Natural killer cell (primary cell): ENCODE measurements around the gene GFI1. TPM values are rescaled to one million over a fixed set of nuclear protein-coding genes. Genes with fewer than 3 reads are reported as not detected.
"Not testable (repeated sequence)": the region's sequence is repeated elsewhere in the genome, so short reads cannot be mapped to it uniquely, and the experiment has no call there.

Source experiments
- ATAC-seq, 3 donors: fragments of 150-1000 bp in 2 of 3; fragments of 200-7000 bp in 1 of 3; cut with Tn5 transposase; 1 replicate in 1 of 3; 2 replicates in 2 of 3; pipeline ENCODE4 v1.10.0; 2021; ENCODE audit warnings: mild to moderate bottlenecking in 2 of 3, moderate library complexity in 2 of 3
- DNase-seq, 2 donors: peaks; one replicate each; pipeline versions ENCODE4 v3.0.0 to v3.0.0-alpha.2; 2013 to 2021; ENCODE audit warnings: mixed read lengths in 1 of 2
- H3K27ac ChIP-seq: one replicate; pipeline ENCODE4 v1.5.1; 2013; ENCODE audit warnings: mild to moderate bottlenecking, low read length
- H3K27me3 ChIP-seq: one replicate; pipeline ENCODE4 v1.6.1; 2013; ENCODE audit warnings: low read length; ENCODE audit not compliant: control insufficient read depth, insufficient read depth
- H3K36me3 ChIP-seq: one replicate; pipeline ENCODE4 v1.6.1; 2013; ENCODE audit warnings: low read length; ENCODE audit not compliant: control insufficient read depth, insufficient read depth
- H3K4me1 ChIP-seq: one replicate; pipeline ENCODE4 v1.6.1; 2013; ENCODE audit warnings: low read length; ENCODE audit not compliant: control insufficient read depth, insufficient read depth
- H3K4me3 ChIP-seq: one replicate; pipeline ENCODE4 v1.5.1; 2013; ENCODE audit warnings: low read length
- H3K9me3 ChIP-seq: one replicate; pipeline ENCODE4 v1.6.1; 2013; ENCODE audit warnings: low read length; ENCODE audit not compliant: control insufficient read depth, insufficient read depth
- H3K27ac Mint-ChIP-seq, 2 donors: one replicate each; pipeline ENCODE4 v1.8.0; 2022; ENCODE audit warnings: mild to moderate bottlenecking in 2 of 2, mixed read lengths in 2 of 2, moderate library complexity in 1 of 2
- H3K27me3 Mint-ChIP-seq, 2 donors: one replicate each; pipeline ENCODE4 v1.8.0; 2022; ENCODE audit warnings: low read depth in 2 of 2, mixed read lengths in 2 of 2
- H3K36me3 Mint-ChIP-seq: one replicate; pipeline ENCODE4 v1.8.0; 2022; ENCODE audit warnings: mixed read lengths
- H3K4me1 Mint-ChIP-seq, 2 donors: one replicate each; pipeline ENCODE4 v1.8.0; 2022; ENCODE audit warnings: mixed read lengths in 2 of 2
- H3K4me3 Mint-ChIP-seq: one replicate; pipeline ENCODE4 v1.8.0; 2022; ENCODE audit warnings: mild to moderate bottlenecking, moderate library complexity, mixed read lengths
- H3K9me3 Mint-ChIP-seq, 2 donors: one replicate each; pipeline ENCODE4 v1.8.0; 2022; ENCODE audit warnings: mixed read lengths in 2 of 2
- WGBS: methylation state at CpG from one replicate; pipeline ENCODE4 v1.1.7; 2013; ENCODE audit warnings: missing lambda C conversion rate; ENCODE audit not compliant: insufficient coverage; 5-methylcytosine and 5-hydroxymethylcytosine counted together
- intact Hi-C: fragments of 100-400 bp; cut with micrococcal nuclease; formaldehyde crosslinking; loops from one replicate; pipeline ENCODE4 v1.14.2; 2022
- total RNA-seq, 4 donors: library from RNA; stranded (reverse); fragments of 120-200 nt in 1 of 4; gene quantifications; one replicate each; pipeline versions ENCODE4 v1.2.3 to v1.2.4, GENCODE V29; 2013 to 2022
- TF ChIP-seq, protein P1 (sequence below): fragments of 200-600 bp; IDR thresholded peaks from one replicate; pipeline ENCODE4 v1.8.0; 2022; ENCODE audit warnings: antibody characterized with exemption

GFI1 gene
- 10 to 100 TPM; 42.7 to 50.3 (median 46.0) TPM for total RNA-seq
- 26.2 TPM for total RNA-seq (2013)

- Mint-ChIP-seq H3K27me3 (no peaks in the 10 kb centered on the region), H3K4me1 (peaks cover 20 to 40% of the 10 kb centered on the region in 2 donors), H3K36me3 (no peaks in the 10 kb centered on the region), H3K9me3 (no peaks in the 10 kb centered on the region), H3K27ac (peak within 1 kb of the TSS; percentile 88 to 94), H3K4me3 (peak within 1 kb of the TSS; percentile 98)
- DNase-seq (peak; percentile 63 to 79), ATAC-seq (peak; percentile 41 to 61 (median 52))
- H3K4me1 ChIP-seq: peaks cover 36% of the 10 kb centered on the region
- H3K4me3 ChIP-seq: peak within 1 kb of the TSS; percentile 65
- no peaks in the 10 kb centered on the region for H3K36me3 ChIP-seq
- H3K9me3 ChIP-seq: no peaks in the 10 kb centered on the region
- under 1% methylated on average over 69 of the region's 77 CpGs for WGBS
- no peaks in the 10 kb centered on the region for H3K27me3 ChIP-seq
- TF ChIP-seq, protein P1, sequence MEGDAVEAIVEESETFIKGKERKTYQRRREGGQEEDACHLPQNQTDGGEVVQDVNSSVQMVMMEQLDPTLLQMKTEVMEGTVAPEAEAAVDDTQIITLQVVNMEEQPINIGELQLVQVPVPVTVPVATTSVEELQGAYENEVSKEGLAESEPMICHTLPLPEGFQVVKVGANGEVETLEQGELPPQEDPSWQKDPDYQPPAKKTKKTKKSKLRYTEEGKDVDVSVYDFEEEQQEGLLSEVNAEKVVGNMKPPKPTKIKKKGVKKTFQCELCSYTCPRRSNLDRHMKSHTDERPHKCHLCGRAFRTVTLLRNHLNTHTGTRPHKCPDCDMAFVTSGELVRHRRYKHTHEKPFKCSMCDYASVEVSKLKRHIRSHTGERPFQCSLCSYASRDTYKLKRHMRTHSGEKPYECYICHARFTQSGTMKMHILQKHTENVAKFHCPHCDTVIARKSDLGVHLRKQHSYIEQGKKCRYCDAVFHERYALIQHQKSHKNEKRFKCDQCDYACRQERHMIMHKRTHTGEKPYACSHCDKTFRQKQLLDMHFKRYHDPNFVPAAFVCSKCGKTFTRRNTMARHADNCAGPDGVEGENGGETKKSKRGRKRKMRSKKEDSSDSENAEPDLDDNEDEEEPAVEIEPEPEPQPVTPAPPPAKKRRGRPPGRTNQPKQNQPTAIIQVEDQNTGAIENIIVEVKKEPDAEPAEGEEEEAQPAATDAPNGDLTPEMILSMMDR: no peak
- intact Hi-C loops: loop anchor here (5.0 kb wide), 3 partner anchors 111 to 189 kb away; partner anchors contain the start of genes GLMN and RPAP2
- peak within 1 kb of the TSS; percentile 71 for H3K27ac ChIP-seq
Measured at GRCh38 chr1:92486251-92487077, at the start of gene GFI1. GFI1 (minus strand) TSS chr1:92486925; CDS start chr1:92483487, 3,438 bp downstream.

GRCh38 chr1:92532371-92532770 is 45.6 kb upstream of the GFI1 start:
- H3K27ac ChIP-seq, H3K27me3 ChIP-seq, ATAC-seq, H3K9me3 Mint-ChIP-seq, intact Hi-C loops, DNase-seq, H3K4me3 ChIP-seq, H3K4me3 Mint-ChIP-seq, H3K4me1 ChIP-seq, H3K9me3 ChIP-seq, H3K36me3 ChIP-seq, H3K36me3 Mint-ChIP-seq, H3K27me3 Mint-ChIP-seq: not testable (repeated sequence)
- 78% methylated on average over 3 of the region's 4 CpGs for WGBS
- H3K4me1 Mint-ChIP-seq: peaks cover 7 to 13% of the 10 kb centered on the region in 2 donors
- H3K27ac Mint-ChIP-seq: peak overlapping the region in 1 of 2 donors; percentile 2

DNA sequence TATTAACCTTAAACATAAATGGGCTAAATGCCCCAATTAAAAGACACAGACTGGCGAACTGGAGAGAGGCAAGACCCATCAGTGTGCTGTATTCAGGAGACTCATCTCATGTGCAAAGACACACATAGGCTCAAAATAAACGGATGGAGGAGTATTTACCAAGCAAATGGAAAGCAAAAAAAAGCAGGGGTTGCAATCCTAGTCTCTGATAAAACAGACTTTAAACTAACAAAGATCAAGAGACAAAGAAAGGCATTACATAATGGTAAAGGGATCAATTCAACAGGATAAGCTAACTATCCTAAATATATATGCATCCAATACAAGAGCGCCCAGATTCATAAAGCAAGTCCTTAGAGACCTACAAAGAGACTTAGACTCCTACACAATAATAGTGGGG is 45.2 kb upstream of the GFI1 start:
- H3K27me3 Mint-ChIP-seq, ATAC-seq, H3K36me3 Mint-ChIP-seq, H3K4me3 ChIP-seq, intact Hi-C loops, H3K9me3 ChIP-seq, H3K9me3 Mint-ChIP-seq, H3K36me3 ChIP-seq, H3K4me3 Mint-ChIP-seq, H3K27ac Mint-ChIP-seq, H3K4me1 ChIP-seq, H3K27ac ChIP-seq, H3K27me3 ChIP-seq, DNase-seq: not testable (repeated sequence)
- H3K4me1 Mint-ChIP-seq: peaks cover 4 to 11% of the 10 kb centered on the region in 2 donors
- 97% methylated on average over 3 of the region's 3 CpGs for WGBS

DNA sequence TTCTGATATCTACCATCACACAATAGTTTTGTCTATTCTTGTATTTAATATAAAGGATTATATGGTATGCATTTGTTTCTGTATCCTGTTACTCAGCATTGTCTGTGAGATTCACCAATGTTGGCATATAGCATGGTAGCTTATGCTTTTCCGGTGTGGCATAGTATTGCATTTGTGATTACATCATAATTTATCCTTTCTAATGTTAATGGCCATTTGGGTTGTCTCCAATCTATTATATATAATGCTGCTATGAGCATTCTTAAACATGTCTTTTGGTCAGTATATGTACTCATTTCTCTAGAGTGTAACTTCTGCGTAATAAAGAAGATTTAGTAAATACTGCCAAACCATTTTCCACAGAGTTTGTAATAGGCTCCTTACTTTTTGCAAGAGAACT is 40.9 kb upstream of the GFI1 start:
- Histone ChIP-seq H3K4me3 (no peak overlapping the region), H3K4me1 (no peaks in the 10 kb centered on the region), H3K9me3 (no peaks in the 10 kb centered on the region), H3K27ac (no peak overlapping the region), H3K27me3 (no peaks in the 10 kb centered on the region), H3K36me3 (no peaks in the 10 kb centered on the region)
- DNase-seq (no peak), ATAC-seq (no peak)
- H3K4me3 Mint-ChIP-seq: no peak overlapping the region
- no peaks in the 10 kb centered on the region for H3K27me3 Mint-ChIP-seq
- H3K9me3 Mint-ChIP-seq: no peaks in the 10 kb centered on the region
- H3K4me1 Mint-ChIP-seq: peaks cover 0 to 4% of the 10 kb centered on the region in 2 donors
- intact Hi-C loops: no loop called here
- whole genome bisulfite sequencing: 100% methylated on average over 1 of the region's 2 CpGs
- TF ChIP-seq, protein P1: no peak
- H3K36me3 Mint-ChIP-seq: no peaks in the 10 kb centered on the region
- no peak overlapping the region for H3K27ac Mint-ChIP-seq

DNA sequence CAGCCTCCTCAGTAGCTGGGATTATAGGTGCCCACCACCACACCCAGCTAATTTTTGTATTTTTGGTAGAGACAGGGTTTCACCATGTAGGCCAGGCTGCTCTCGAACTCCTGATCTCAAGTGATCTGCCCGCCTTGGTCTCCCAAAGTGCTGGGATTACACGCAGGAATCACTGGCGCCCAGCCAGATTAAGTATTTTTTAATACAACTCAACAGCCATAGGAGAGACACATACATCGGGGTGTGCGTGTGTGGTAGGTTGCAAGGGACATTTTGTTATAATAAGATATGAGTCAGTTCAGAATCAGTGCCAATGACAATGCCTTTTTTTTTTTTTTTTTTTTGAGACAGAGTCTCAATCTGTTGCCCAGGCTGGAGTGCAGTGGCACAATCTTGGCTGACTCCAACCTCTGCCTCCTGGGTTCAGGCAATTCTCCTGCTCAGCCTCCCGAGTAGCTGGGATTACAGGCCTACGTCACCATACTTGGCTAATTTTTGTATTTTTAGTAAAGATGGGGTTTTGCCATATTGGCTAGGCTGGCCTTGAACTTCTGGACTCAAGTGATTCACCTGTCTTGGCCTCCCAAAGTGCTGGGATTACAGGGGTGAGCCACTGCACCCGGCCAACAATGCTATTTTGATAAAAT is 38.3 kb upstream of the GFI1 start:
- H3K27me3 ChIP-seq, H3K4me3 Mint-ChIP-seq, ATAC-seq, H3K27ac Mint-ChIP-seq, H3K9me3 ChIP-seq, H3K4me1 ChIP-seq, H3K27me3 Mint-ChIP-seq, H3K9me3 Mint-ChIP-seq, H3K27ac ChIP-seq, H3K4me1 Mint-ChIP-seq, DNase-seq, H3K36me3 ChIP-seq, H3K4me3 ChIP-seq, H3K36me3 Mint-ChIP-seq, intact Hi-C loops: not testable (repeated sequence)
- 99% methylated on average over 8 of the region's 9 CpGs for WGBS
